Astrocyte (in vitro differentiated cells and primary cell): ENCODE data around the gene BICDL2. TPM values are rescaled to one million over a fixed set of nuclear protein-coding genes. Genes with fewer than 3 reads are reported as not detected.

ENCODE experiments used
- DNase-seq: peaks from one replicate; pipeline ENCODE4 v3.0.0-alpha.2; 2010; ENCODE audit warnings: low read depth
- FAIRE-seq: peaks from 2 replicates; lab custom pipeline; 2011; peaks lifted over from hg19 to GRCh38; lab: Jason Lieb, UNC
- H2AFZ ChIP-seq: 2 replicates; pipeline ENCODE4 v1.6.0; 2012; ENCODE audit warnings: low read depth, low read length, inconsistent platforms
- H3K27ac ChIP-seq: 2 replicates; pipeline ENCODE4 v1.5.1; 2011; ENCODE audit warnings: low read depth, low read length, inconsistent platforms
- H3K27me3 ChIP-seq: 2 replicates; pipeline ENCODE4 v1.6.0; 2011; ENCODE audit warnings: low read length, inconsistent platforms; ENCODE audit not compliant: insufficient read depth
- H3K36me3 ChIP-seq: 2 replicates; pipeline ENCODE4 v1.5.1; 2011; ENCODE audit warnings: low read length, inconsistent platforms; ENCODE audit not compliant: insufficient read depth
- H3K4me1 ChIP-seq: 2 replicates; pipeline ENCODE4 v1.5.1; 2011; ENCODE audit warnings: low read length, inconsistent platforms; ENCODE audit not compliant: insufficient read depth
- H3K4me2 ChIP-seq: 2 replicates; pipeline ENCODE4 v1.6.0; 2012; ENCODE audit warnings: low read length, inconsistent platforms
- H3K4me3 ChIP-seq: 2 replicates; pipeline ENCODE4 v1.5.1; 2011; ENCODE audit warnings: low read depth, mild to moderate bottlenecking, low read length, inconsistent platforms; ENCODE audit not compliant: insufficient read depth
- H3K79me2 ChIP-seq: 2 replicates; pipeline ENCODE4 v1.6.0; 2012; ENCODE audit warnings: mild to moderate bottlenecking, low read length, inconsistent platforms; ENCODE audit not compliant: insufficient read depth
- H3K9ac ChIP-seq: 2 replicates; pipeline ENCODE4 v1.6.0; 2012; ENCODE audit warnings: mild to moderate bottlenecking, low read length, inconsistent platforms
- H3K9me3 ChIP-seq: 2 replicates; pipeline ENCODE4 v1.5.1; 2012; ENCODE audit warnings: low read depth, mild to moderate bottlenecking, low read length, inconsistent platforms; ENCODE audit not compliant: insufficient read depth
- H4K20me1 ChIP-seq: 2 replicates; pipeline ENCODE4 v1.6.0; 2012; ENCODE audit warnings: low read length, inconsistent platforms; ENCODE audit not compliant: insufficient read depth
- H3K27ac Mint-ChIP-seq: one replicate; pipeline ENCODE4 v1.8.0; 2021; ENCODE audit warnings: mild to moderate bottlenecking, mixed read lengths; ENCODE audit not compliant: unreplicated experiment
- H3K27me3 Mint-ChIP-seq: one replicate; pipeline ENCODE4 v1.8.0; 2021; ENCODE audit warnings: low read depth, mixed read lengths; ENCODE audit not compliant: unreplicated experiment
- H3K36me3 Mint-ChIP-seq: one replicate; pipeline ENCODE4 v1.8.0; 2021; ENCODE audit warnings: low read depth, mixed read lengths; ENCODE audit not compliant: unreplicated experiment
- H3K4me1 Mint-ChIP-seq: one replicate; pipeline ENCODE4 v1.8.0; 2021; ENCODE audit warnings: low read depth, mixed read lengths; ENCODE audit not compliant: unreplicated experiment
- H3K4me3 Mint-ChIP-seq: one replicate; pipeline ENCODE4 v1.8.0; 2021; ENCODE audit warnings: mild to moderate bottlenecking, moderate library complexity, mixed read lengths; ENCODE audit not compliant: unreplicated experiment
- H3K9me3 Mint-ChIP-seq: one replicate; pipeline ENCODE4 v1.8.0; 2021; ENCODE audit warnings: mild to moderate bottlenecking, mixed read lengths; ENCODE audit not compliant: unreplicated experiment
- CTCF ChIP-seq: IDR thresholded peaks from 2 replicates; pipeline ENCODE4 v1.5.1; 2011; ENCODE audit warnings: low read depth, mild to moderate bottlenecking, inconsistent platforms, low read length, moderate library complexity; ENCODE audit not compliant: insufficient read depth
- EZH2 ChIP-seq: IDR thresholded peaks from 2 replicates; pipeline ENCODE4 v1.6.1; 2012; ENCODE audit warnings: mild to moderate bottlenecking, low read length, inconsistent platforms; ENCODE audit not compliant: insufficient read depth
- total RNA-seq: library from RNA; stranded (reverse); gene quantifications from 2 replicates; pipeline ENCODE4 v1.2.1, GENCODE V29; 2021

Gene BICDL2
- total RNA-seq, 1 donor from 2014 or later = 0.16 TPM

DNA sequence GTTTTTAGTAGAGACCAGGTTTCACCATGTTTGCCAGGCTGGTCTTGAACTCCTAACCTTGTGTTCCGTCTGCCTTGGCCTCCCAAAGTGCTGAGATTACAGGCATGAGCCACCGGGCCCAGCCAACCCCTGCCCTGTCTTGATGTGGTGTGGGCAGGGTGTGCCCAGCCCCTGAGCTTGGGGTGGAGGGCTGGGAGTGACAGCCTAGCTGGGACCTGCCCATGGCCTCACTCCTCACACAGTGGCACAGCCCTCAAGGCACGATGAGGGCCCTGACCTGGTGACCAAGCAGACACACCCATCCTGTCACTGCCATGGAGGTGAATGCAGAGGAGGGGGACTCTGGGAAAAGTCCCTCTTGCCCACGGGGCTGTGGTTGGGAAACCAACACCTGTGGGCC, 31.7 kb upstream of the BICDL2 start:
- no peak overlapping the region for H3K27ac Mint-ChIP-seq
- Histone ChIP-seq H3K27me3 (peaks cover 2% of the 10 kb centered on the region), H3K27ac (no peak overlapping the region), H3K36me3 (no peaks in the 10 kb centered on the region), H4K20me1 (no peaks in the 10 kb centered on the region), H3K4me2 (no peak overlapping the region), H3K9me3 (no peaks in the 10 kb centered on the region), H2AFZ (no peak overlapping the region), H3K79me2 (no peaks in the 10 kb centered on the region), H3K4me3 (no peak overlapping the region), H3K4me1 (peaks cover 6% of the 10 kb centered on the region), H3K9ac (no peak overlapping the region)
- no peak for DNase-seq
- peaks cover 6% of the 10 kb centered on the region for H3K36me3 Mint-ChIP-seq
- FAIRE-seq = no peak
- no peak overlapping the region for H3K4me3 Mint-ChIP-seq
- TF ChIP-seq EZH2 (no peak), CTCF (no peak)
- peaks cover 14% of the 10 kb centered on the region for H3K27me3 Mint-ChIP-seq
- peaks cover 8% of the 10 kb centered on the region for H3K4me1 Mint-ChIP-seq
- peaks cover 3% of the 10 kb centered on the region for H3K9me3 Mint-ChIP-seq

DNA sequence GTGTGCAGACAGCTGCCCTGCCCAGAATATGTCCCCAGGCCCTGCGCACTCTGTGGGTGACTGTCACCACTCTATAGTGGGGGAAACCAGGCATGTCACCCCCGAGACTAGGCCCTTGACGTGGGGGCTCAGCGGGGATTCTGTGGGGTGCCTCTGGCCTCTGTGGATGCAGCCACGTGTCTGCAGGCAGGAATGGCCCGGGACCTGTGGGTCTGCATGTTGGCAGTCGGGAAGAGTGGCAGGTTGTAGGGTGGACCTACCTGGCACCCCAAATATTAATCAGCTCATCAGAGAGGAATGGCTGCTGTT, 29.6 kb upstream of the BICDL2 start:
- Mint-ChIP-seq H3K9me3 (peaks cover 3% of the 10 kb centered on the region), H3K4me3 (no peak overlapping the region), H3K27ac (no peak overlapping the region), H3K4me1 (peaks cover 8% of the 10 kb centered on the region), H3K27me3 (peaks cover 5% of the 10 kb centered on the region), H3K36me3 (peaks cover 6% of the 10 kb centered on the region)
- DNase-seq (no peak), FAIRE-seq (no peak)
- H3K27ac ChIP-seq = no peak overlapping the region
- no peak overlapping the region for H2AFZ ChIP-seq
- no peaks in the 10 kb centered on the region for H3K36me3 ChIP-seq
- peaks cover 6% of the 10 kb centered on the region for H3K4me1 ChIP-seq
- H3K9me3 ChIP-seq = no peaks in the 10 kb centered on the region
- TF ChIP-seq EZH2 (no peak), CTCF (no peak)
- no peaks in the 10 kb centered on the region for H3K79me2 ChIP-seq
- H3K4me3 ChIP-seq = no peak overlapping the region
- no peak overlapping the region for H3K9ac ChIP-seq
- peak overlapping the region; percentile 66 for H3K4me2 ChIP-seq
- H4K20me1 ChIP-seq = no peaks in the 10 kb centered on the region
- H3K27me3 ChIP-seq = peaks cover 2% of the 10 kb centered on the region

GRCh38 chr16:3065742-3066439, 29.1 kb upstream of the BICDL2 start:
- Histone ChIP-seq H3K36me3 (no peaks in the 10 kb centered on the region), H3K4me3 (no peak overlapping the region), H3K27ac (no peak overlapping the region), H3K27me3 (peaks cover 2% of the 10 kb centered on the region), H2AFZ (peak overlapping the region; percentile 72), H4K20me1 (no peaks in the 10 kb centered on the region), H3K9ac (peak overlapping the region; percentile 68), H3K4me2 (peak overlapping the region; percentile 66), H3K9me3 (no peaks in the 10 kb centered on the region), H3K4me1 (peaks cover 6% of the 10 kb centered on the region), H3K79me2 (no peaks in the 10 kb centered on the region)
- peaks cover 3% of the 10 kb centered on the region for H3K36me3 Mint-ChIP-seq
- peaks cover 3% of the 10 kb centered on the region for H3K9me3 Mint-ChIP-seq
- H3K27ac Mint-ChIP-seq = no peak overlapping the region
- H3K4me3 Mint-ChIP-seq = peak overlapping the region; percentile 34
- H3K27me3 Mint-ChIP-seq = peaks cover 5% of the 10 kb centered on the region
- DNase-seq (no peak), FAIRE-seq (no peak)
- H3K4me1 Mint-ChIP-seq = peaks cover 8% of the 10 kb centered on the region
- TF ChIP-seq CTCF (no peak), EZH2 (no peak)
